GM19099 (cell line): ENCODE data around the gene WDR62.
A peak's percentile ranks its signal among the peaks of the same experiment; 100 is the strongest.

Experiments
- POLR2A ChIP-seq: IDR thresholded peaks from 3 replicates; pipeline ENCODE4 v1.6.1; 2011; ENCODE audit warnings: low read depth; ENCODE audit not compliant: insufficient read length; ENCODE audit errors: extremely low read depth

WDR62 gene

DNA sequence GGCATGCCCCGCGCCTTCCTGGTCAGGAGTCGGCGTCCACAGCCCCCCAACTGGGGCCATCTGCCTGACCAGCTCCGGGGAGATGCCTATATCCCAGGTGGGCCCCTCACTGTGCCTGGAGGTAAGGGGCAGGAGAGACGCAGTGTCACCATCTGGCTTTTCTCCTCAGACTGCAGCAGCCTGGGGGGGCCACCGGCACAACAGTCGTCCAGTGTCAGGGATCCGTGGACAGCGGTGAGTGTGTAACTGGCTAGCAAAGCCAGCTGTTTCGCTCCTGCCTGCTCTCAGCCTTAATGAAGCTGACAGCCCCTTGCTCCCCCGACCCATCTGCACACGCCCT is 56.5 kb downstream of the WDR62 start:
- no peak for TF ChIP-seq POLR2A

DNA sequence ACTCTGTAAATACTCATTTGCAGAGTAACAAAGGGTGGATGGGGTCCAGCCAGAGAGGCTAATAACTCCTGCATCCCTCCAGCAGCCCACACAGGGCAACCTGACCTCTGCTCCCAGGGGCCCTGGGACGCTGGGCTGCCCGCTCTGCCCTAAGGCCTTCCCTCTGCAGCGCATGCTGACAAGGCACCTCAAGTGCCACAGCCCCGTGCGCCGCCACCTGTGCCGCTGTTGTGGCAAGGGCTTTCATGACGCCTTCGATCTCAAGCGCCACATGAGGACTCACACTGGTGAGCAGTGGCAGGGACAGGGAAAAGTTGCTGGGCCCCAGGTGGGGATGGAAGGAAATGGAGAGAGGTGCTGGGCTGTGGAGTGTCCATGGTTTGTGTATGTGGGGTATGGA is 58.0 kb downstream of the WDR62 start:
- TF ChIP-seq POLR2A = no peak

DNA sequence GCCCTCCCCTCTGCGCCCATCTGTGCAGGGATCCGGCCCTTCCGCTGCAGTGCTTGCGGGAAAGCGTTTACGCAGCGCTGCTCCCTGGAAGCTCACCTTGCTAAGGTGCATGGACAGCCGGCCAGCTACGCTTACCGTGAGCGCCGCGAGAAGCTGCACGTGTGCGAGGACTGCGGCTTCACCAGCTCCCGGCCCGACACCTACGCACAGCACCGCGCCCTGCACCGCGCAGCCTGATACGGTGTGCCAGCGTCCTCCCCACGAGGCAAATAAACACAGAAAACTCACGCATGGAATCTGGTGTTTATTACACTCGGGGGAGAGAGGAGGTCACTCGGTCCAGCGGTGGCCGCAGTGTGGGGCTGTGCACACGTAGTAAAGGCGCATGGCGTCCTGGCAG is 58.7 kb downstream of the WDR62 start:
- no peak for TF ChIP-seq POLR2A

DNA sequence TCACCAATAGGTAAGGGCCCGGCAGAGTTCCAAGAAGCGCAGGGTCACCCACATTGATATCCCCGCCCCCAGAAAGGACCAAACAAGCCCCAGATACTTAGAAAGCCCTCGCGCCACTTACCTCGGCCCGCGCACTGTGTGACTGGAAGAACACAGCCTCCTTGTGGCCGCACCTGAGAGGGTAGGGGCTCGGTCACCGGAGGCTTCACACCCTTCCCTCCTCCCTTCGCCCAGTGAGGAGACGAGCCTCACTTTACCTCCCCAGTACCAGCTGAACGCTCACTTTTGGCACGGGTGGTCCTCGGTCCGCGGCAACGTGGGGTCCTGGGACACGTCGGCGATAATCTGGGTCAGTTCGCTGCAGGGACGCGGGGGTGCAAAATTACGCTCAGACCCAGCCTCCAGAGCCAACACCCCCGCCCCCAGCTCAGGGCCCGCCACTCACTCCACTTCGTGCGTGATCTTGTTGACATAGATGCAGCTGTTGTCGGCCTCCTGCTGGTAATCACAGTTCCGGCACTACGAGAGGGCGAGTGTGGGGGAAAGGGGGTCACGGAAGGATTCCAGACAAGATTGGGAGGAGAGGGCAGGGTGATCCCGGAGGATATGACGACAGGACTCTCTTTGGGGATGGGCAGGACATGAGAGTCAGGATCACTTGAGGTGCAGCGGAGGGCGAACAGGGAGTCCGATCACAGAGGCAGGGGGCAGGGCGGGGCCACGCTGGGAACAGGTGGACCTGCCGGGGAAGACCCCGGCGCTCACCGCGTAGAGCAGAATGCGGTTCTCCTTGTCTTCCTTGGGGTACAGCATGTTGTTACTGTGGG is 59.4 kb downstream of the WDR62 start:
- TF ChIP-seq POLR2A = no peak

DNA sequence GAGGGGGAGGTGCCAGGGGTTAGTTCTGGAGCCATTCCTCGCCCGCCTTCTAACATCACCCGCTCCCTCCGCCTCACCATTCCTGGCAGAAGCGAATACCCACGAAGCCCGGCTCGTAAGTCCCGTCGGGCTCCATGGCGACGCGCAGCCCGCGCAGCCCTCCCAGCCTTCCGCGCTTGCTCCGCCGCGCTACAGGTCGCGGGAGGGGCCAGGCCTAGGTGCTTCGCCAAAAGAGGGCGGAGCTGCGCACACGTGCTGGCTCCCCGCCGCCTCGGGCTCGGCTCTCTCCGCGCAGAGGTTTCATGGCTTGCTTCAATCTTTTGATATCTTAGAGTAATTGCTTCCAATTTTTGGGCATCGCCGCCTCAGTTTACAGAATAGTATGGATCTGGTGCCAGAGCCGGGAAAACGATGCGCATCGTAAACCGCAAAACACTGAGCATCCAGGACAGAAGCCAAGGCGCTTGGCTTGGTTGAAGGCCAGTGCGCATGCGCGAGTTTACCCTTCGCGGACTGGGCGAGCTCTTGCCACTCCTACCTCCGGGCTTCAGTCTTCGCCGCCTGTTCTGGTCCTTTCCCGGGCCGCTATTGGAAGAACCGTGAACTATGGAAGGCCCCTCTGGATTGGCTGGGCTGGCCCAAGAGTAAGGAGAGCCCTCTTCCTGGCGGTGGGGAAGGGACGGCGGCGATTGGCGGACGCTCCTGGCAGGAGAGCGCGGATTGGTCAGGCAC is 60.2 kb downstream of the WDR62 start, which contains the start of gene POLR2I:
TSS of gene POLR2I (minus strand) at position 155 of the 732 bp plus-strand sequence. CDS start at position 136, 19 bp downstream.
- TF ChIP-seq POLR2A = peak; percentile 77

DNA sequence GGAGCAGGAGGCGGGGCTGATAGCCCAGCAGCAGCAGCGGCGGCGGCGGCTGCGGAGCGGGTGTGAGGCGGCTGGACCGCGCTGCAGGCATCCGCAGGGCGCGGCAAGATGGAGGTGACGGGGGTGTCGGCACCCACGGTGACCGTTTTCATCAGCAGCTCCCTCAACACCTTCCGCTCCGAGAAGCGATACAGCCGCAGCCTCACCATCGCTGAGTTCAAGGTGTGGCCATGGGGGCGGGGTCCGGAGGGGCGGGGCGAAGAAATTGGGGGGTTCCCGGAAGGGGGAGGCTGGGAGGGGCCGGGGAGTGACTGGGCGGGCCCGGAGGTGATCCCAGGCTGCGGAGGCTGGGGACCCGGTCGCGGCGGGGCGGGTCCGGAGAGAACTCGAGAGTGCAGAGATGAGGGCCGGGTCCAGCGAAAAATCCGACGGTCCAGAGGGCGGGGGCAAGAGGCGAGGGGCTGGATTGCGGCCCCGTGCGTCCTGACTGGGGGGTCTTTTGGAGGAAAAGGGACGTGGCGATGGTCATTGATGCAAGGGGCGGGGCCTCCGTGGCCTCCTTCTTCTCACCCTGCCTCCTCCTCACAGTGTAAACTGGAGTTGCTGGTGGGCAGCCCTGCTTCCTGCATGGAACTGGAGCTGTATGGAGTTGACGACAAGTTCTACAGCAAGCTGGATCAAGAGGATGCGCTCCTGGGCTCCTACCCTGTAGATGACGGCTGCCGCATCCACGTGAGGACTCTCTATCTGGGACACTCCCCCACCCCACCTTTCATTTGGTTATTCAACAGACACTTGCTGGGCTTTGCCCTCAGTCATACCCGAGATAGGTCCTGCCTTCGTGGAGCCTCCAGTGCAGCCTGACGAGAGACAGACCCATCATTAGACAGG is 61.0 kb downstream of the WDR62 start, which contains the start of gene TBCB:
TSS of gene TBCB (plus strand) at position 16 of the 891 bp plus-strand sequence. CDS start at position 109, 93 bp downstream.
- TF ChIP-seq POLR2A = peak; percentile 80

DNA sequence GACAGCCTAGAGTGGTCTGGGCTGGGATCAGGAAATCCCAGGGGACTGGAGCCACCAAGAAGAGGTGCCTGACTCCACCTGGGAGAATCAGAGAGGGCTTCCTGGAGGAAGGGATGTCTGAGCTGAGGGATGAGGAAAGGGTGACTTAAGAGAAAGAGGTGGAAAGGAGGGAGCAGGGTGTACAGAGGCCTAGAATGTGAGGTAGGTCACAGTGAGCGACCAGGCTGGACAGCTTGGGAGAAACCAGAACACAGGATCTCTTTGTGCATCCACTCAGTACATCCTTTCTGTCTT is 61.6 kb downstream of the WDR62 start:
- no peak for TF ChIP-seq POLR2A

DNA sequence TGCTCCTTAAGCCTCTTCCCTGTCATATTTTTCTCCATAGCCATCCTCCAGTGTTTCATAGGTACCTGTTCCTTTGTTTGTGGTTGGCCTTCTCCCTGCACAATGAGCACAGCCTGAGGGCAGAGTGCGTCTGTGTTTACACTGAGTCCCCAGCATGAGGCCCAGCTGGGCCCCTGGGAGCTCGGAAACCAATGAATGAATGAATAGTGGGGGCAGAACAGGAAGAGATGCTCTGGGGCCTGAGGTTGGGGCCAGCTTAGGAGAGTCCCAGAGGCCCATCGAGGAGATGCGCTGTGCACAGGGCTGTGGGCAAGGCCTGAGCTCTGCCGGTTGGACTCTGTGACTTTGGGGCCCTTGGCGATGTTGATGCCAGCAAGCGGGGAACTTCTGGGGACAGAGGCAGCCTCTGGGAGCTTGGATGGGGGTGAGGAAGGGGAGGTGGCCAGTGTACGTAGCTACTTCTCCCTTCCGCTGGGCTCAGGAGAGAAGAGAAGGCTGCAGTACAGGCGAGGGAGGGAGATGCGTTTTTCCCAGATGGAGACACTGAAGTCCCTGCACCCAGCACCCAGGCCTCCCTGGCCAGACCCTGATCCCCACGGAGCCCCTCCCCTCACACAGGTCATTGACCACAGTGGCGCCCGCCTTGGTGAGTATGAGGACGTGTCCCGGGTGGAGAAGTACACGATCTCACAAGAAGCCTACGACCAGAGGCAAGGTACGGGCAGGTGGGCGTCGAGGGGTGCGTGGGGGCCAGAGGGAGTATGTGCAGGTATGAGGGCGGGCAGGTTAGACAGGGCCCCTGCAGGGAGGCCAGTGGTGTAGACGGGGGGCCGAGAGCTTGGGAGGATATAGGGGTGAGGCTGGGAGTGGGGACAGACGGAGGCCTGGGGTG is 65.6 kb downstream of the WDR62 start:
- no peak for TF ChIP-seq POLR2A

DNA sequence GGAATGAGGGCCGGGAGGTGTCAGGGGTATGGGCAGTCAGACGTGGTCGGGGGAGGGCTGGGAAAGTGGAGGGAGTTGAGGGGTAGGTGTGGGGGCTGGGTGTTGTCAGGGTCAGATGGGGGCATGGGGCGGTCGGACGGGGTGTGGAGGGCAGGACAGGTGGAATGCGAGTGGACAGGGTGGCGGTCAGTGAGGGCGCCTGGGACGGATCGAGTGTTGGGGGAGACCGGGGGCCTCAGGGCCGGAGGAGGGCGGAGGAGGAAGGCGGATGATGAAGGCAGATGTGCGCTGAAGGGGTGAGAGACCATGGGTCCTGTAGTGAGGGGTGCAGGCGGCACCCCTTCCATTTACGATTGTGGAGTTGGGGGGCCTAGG is 66.3 kb downstream of the WDR62 start:
- no peak for TF ChIP-seq POLR2A

DNA sequence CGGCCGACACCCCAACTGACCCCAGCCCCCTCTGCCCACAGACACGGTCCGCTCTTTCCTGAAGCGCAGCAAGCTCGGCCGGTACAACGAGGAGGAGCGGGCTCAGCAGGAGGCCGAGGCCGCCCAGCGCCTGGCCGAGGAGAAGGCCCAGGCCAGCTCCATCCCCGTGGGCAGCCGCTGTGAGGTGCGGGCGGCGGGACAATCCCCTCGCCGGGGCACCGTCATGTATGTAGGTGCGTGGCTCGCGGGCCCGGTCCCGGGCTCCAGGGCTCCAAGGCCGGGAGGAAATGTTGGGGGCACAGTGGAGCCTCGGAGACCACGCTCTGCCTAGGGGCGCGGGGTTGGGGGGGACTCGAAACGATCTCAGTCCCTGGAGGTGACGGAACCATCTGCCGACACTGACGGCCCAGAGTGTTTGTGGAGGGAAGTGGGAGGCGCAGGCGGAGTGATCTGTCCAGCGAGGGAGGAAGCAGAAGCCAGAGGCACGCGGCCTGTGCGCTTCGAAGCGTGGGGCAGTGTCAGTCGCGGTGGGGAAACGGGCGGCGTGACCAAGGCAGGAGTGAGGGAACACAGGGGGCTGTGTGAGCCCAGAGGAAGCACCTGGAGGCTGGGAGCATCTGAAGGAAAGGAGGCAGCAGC is 66.9 kb downstream of the WDR62 start:
- TF ChIP-seq POLR2A = no peak

DNA sequence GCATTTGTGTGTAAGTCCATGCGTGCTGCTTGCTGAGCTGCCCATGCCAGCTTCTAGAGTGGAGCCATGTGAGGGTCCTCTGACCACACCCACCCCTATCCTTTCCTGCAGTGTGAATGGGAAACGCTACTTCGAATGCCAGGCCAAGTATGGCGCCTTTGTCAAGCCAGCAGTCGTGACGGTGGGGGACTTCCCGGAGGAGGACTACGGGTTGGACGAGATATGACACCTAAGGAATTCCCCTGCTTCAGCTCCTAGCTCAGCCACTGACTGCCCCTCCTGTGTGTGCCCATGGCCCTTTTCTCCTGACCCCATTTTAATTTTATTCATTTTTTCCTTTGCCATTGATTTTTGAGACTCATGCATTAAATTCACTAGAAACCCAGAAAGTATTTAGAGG is 70.9 kb downstream of the WDR62 start:
- no peak for TF ChIP-seq POLR2A

DNA sequence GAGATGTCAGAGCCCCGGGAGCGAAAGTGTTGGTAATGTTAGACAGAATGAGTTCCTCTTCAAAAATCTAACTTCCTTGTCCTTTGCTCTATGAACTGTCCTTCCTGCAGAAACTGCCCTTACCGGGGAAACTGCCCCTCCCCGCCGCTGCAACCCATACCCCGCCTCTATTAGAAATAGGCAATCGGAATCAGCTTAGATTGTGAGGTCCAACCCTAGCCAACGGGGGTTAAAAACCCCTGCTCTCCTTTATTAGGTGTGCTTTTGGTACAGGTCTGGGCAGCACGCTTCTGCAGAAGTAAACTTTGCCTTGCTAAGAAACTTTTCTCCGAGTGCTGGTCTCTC is 73.7 kb downstream of the WDR62 start:
- no peak for TF ChIP-seq POLR2A

DNA sequence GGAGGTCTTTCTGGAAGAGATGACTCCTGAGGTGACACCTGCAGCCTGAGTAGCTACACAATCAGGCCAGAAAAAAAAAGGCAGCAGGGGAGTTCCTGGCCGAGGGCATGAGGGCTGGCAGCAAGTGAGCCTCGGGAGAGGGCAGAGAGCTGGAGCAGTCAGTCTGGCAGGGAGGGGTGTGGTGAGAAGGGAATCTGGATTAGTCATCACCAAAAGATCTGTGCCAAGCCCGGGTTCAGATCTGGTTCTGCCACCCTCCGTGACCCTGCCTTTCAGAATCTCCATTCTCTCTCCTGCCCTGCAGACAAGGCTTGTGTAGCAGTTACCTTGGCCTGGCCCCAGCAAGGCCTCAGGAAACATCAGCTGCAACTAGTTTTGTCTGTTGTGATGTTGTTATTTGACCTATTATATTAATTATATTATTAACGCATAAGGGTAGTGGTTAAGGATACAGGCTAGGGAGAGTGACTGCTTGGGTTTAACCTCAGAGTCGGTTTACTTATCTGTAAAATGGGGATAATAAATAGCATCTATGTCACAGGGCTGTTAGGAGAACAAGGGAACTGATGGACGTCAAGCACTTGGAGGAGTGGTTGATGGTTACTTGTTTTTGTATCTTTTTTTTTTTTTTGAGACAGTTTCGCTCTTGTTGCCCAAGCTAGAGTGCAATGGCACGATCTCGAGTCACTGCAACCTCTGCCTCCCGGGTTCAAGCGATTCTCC is 82.4 kb downstream of the WDR62 start:
- TF ChIP-seq POLR2A = no peak
